ENCODE results near the gene OTOL1.
"Not testable (repeated sequence)": the region's sequence is repeated elsewhere in the genome, so short reads cannot be mapped to it uniquely, and the experiment has no call there.

The OTOL1 gene

DNA sequence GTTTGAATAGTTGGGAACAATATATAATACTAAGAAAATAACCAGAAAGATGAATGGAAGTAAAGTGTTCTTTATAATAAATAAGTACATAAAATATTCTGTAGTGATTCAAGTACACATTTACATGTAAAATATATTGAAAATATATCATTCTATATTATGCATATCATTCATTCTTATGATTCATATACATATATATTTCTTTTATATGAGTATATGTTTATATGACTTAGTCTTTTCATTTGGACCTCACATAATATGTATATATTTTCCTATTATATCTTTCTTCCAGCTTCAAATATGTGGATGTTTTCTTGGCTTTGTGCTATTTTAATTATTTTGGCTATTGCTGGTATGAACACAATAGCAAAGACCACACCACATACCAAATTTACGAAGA lies at the start of gene OTOL1:
OTOL1 (plus strand) TSS at position 301 of the 400 bp plus-strand sequence; CDS start at position 301, 0 bp downstream.
- ATAC-seq, result no peak
- Mint-ChIP-seq H3K9me3 (peaks cover 6% of the 10 kb centered on the region), H3K36me3 (ENCODE audit: low read depth) (no peaks in the 10 kb centered on the region), H3K27ac (no peak within 1 kb of the TSS), H3K4me1 (no peaks in the 10 kb centered on the region), H3K4me3 (no peak within 1 kb of the TSS), H3K27me3 (peaks cover 3% of the 10 kb centered on the region)
- no peak for DNase-seq

DNA sequence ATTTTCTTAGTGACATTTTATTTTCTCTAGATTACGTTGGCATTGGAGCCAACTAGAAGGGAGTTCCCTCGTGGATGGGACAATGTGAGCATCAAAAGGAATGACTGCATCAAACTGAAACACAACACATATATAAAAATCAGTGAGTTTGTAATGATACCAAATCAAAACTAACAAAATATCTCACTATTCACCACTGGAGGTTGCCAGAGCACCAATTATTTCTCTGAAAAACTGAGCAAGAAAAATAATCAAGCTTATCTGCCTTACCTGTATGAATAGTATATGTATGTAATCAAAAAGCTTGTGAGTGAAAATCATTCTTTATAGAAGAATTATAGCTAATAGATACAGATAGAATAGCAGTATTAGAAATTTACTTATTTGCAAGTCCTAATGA lies 46.8 kb upstream of the OTOL1 start:
- ATAC-seq, result no peak

GRCh38 chr3:161452179-161452578 lies 44.4 kb upstream of the OTOL1 start:
- DNase-seq (no peak), ATAC-seq (no peak)
- H3K9me3 Mint-ChIP-seq, result no peaks in the 10 kb centered on the region
- no peaks in the 10 kb centered on the region for H3K36me3 Mint-ChIP-seq (ENCODE audit: low read depth)
- no peak overlapping the region for H3K4me3 Mint-ChIP-seq
- no peak overlapping the region for H3K27ac Mint-ChIP-seq
- H3K27me3 Mint-ChIP-seq, result no peaks in the 10 kb centered on the region
- H3K4me1 Mint-ChIP-seq, result no peaks in the 10 kb centered on the region

More for the DNA sequence above, 46.8 kb upstream of the OTOL1 start:
- Mint-ChIP-seq H3K27me3 (peaks cover 6% of the 10 kb centered on the region), H3K27ac (no peak overlapping the region), H3K4me3 (no peak overlapping the region), H3K36me3 (ENCODE audit: low read depth) (no peaks in the 10 kb centered on the region), H3K4me1 (no peaks in the 10 kb centered on the region), H3K9me3 (no peaks in the 10 kb centered on the region)
- no peak for DNase-seq

DNA sequence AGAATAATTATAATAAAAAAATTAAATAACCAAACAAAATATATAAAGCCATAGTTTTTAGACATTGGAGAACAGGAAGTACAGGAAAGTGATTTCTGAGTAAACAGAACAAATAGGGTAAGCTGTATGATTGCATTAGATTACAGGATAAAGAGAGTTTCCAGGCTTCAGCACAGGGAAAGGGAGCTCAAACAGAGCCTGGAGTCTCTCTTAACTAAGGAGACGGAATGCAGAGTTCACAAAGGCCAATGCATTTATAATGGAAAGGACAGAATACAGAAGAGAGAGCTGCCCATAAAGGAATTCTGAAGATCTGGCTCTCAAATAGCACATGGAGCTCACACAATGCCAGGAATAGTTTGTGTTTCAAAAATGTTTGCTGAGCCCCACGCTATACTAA lies 42.0 kb upstream of the OTOL1 start:
- Mint-ChIP-seq H3K27me3 (no peaks in the 10 kb centered on the region), H3K4me1 (no peaks in the 10 kb centered on the region), H3K4me3 (no peak overlapping the region), H3K27ac (no peak overlapping the region), H3K36me3 (ENCODE audit: low read depth) (no peaks in the 10 kb centered on the region), H3K9me3 (no peaks in the 10 kb centered on the region)
- DNase-seq, result no peak
- no peak for ATAC-seq

DNA sequence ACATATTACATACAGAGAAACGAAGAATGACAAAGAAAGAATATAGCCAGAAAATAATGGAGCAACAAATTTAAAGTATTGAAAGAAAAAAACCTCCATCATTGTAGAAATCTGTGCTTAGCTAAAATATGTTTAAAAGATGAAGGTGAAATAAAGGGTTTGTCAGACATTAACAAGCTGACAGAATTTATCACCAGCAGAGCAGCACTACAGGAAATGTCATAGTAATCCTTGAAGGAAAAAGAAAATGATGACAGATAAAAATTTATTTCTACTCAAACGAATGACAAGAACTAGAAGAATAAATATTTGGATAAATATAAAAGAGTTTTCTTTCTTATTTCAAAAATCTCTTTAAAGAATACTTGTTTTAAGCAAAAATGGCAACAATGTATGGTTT lies 40.6 kb upstream of the OTOL1 start:
- H3K27me3 Mint-ChIP-seq, result no peaks in the 10 kb centered on the region
- DNase-seq, result no peak
- no peak for ATAC-seq
- H3K36me3 Mint-ChIP-seq (ENCODE audit: low read depth), result no peaks in the 10 kb centered on the region
- no peak overlapping the region for H3K27ac Mint-ChIP-seq
- H3K4me1 Mint-ChIP-seq, result no peaks in the 10 kb centered on the region
- H3K9me3 Mint-ChIP-seq, result no peaks in the 10 kb centered on the region
- no peak overlapping the region for H3K4me3 Mint-ChIP-seq

DNA sequence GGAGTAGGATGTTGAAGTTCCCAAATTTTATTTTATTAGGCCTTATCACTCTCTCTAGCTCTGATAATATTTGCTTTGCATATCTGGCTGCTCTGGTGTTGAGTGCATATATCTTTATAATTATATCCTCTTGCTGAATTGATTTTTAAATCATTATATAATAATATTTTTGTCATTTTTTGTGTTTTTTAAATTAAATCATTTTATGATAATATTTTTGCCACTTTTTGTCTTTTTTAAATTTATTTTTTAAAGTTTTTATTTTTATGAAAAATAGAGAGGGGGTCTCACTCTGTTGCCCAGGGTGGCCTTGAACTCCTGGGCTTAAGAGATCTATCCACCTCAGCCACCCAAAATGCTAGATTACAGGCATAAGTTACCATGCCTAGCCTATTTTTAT lies 34.5 kb upstream of the OTOL1 start:
- Mint-ChIP-seq H3K4me1 (no peaks in the 10 kb centered on the region), H3K27ac (no peak overlapping the region), H3K9me3 (peaks cover 14% of the 10 kb centered on the region), H3K36me3 (ENCODE audit: low read depth) (no peaks in the 10 kb centered on the region), H3K4me3 (no peak overlapping the region), H3K27me3 (peaks cover 2% of the 10 kb centered on the region)
- ATAC-seq (no peak), DNase-seq (no peak)

DNA sequence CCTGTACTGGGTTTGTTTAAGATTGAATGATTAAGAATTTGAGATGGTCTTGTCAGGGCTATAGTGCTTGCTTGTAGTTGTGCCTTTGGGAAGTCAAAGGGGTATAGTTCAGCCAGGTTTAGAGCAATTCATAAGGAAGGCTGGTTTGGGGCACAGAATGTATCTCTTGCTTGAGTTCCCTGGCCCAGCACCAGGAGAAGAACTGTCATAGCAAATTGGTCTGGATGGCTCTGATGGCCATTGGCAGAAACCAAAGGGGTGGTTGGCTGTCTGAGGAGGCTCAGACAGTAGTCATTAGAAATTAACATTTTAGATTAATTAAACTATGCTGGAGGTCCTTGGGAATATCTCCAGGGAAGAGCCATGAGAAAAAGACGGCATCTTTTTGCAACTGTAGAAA lies 25.4 kb upstream of the OTOL1 start:
- H3K9me3 Mint-ChIP-seq, result no peaks in the 10 kb centered on the region
- ATAC-seq (no peak), DNase-seq (no peak)
- no peak overlapping the region for H3K27ac Mint-ChIP-seq
- peaks cover 5% of the 10 kb centered on the region for H3K27me3 Mint-ChIP-seq
- H3K36me3 Mint-ChIP-seq (ENCODE audit: low read depth), result no peaks in the 10 kb centered on the region
- no peaks in the 10 kb centered on the region for H3K4me1 Mint-ChIP-seq
- no peak overlapping the region for H3K4me3 Mint-ChIP-seq

DNA sequence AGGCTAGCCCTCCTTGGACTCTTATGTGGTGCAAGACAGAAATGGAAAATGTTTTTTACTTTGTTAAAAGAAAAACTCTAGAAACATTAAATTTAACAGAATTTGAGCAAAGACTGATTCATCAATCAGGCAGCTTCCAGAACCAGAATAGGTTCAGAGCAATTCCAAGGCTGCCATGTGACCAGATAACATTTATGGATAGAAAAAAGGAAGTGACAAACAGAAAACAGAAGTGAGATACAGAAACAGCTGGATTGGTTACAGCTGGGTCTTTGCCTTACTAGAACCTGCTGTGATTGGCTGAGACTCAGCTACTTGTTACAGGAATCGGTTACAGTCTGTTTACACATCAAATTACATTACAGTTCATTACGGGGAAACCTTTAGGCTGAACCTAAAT lies 22.5 kb upstream of the OTOL1 start:
- DNase-seq, result no peak
- Mint-ChIP-seq H3K4me3 (no peak overlapping the region), H3K27me3 (peaks cover 3% of the 10 kb centered on the region), H3K9me3 (no peaks in the 10 kb centered on the region), H3K4me1 (no peaks in the 10 kb centered on the region), H3K36me3 (ENCODE audit: low read depth) (no peaks in the 10 kb centered on the region), H3K27ac (no peak overlapping the region)
- no peak for ATAC-seq

- Mint-ChIP-seq H3K9me3 (no peaks in the 10 kb centered on the region), H3K36me3 (ENCODE audit: low read depth) (no peaks in the 10 kb centered on the region), H3K27me3 (peaks cover 3% of the 10 kb centered on the region), H3K4me3 (no peak overlapping the region), H3K4me1 (no peaks in the 10 kb centered on the region), H3K27ac (no peak overlapping the region)
- DNase-seq (no peak), ATAC-seq (no peak)
Observed at GRCh38 chr3:161474741-161475140, 21.9 kb upstream of the OTOL1 start.

- no peak for DNase-seq
- Mint-ChIP-seq H3K36me3 (ENCODE audit: low read depth) (no peaks in the 10 kb centered on the region), H3K27ac (no peak overlapping the region), H3K4me3 (no peak overlapping the region), H3K9me3 (no peaks in the 10 kb centered on the region), H3K27me3 (peaks cover 3% of the 10 kb centered on the region), H3K4me1 (no peaks in the 10 kb centered on the region)
- ATAC-seq, result no peak
Observed at GRCh38 chr3:161475206-161475605, 21.4 kb upstream of the OTOL1 start.

DNA sequence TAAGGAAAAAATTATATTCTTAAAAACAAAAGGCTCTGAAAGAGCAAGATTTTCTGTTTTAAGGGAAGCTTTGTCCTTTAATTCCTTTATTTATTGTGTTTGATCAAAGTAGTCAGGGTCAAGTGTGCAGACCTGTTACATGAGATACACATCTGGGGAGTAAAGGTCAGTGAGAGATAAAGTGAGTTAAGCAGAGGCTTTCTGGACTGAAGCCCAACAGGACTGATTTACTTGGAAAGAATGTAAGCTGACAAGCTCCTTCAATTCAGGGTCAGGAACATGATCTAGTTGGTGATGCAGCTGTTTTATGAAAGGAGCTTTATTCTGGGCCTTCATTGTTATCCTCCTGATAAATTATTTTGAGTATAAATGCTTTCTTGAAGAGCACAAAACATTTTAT lies 20.7 kb upstream of the OTOL1 start:
- no peaks in the 10 kb centered on the region for H3K9me3 Mint-ChIP-seq
- DNase-seq (no peak), ATAC-seq (no peak)
- H3K27me3 Mint-ChIP-seq, result no peaks in the 10 kb centered on the region
- no peaks in the 10 kb centered on the region for H3K4me1 Mint-ChIP-seq
- no peak overlapping the region for H3K27ac Mint-ChIP-seq
- H3K36me3 Mint-ChIP-seq (ENCODE audit: low read depth), result no peaks in the 10 kb centered on the region
- H3K4me3 Mint-ChIP-seq, result no peak overlapping the region

DNA sequence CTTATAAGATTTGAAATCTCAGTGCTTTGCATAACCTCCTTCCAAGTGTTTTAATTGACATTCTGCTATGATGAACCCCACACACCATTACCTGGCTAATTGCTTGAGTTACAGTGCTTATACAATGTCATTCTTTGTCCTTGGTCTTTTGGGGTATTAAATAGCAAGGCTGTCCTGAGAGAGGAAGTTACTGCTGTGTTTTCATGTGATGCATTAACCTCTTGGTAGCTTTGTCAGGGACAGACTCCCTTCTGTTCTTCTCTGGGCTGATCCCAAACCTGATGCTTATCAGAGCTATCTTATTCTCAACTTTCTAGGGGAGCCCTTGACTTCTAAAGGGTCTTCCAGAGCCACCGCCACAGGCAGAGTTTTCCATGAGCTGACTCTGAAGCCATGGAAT lies 12.4 kb upstream of the OTOL1 start:
- Mint-ChIP-seq H3K27me3 (peaks cover 12% of the 10 kb centered on the region), H3K4me3 (no peak overlapping the region), H3K4me1 (no peaks in the 10 kb centered on the region), H3K36me3 (ENCODE audit: low read depth) (no peaks in the 10 kb centered on the region), H3K27ac (no peak overlapping the region), H3K9me3 (no peaks in the 10 kb centered on the region)
- ATAC-seq, result no peak
- DNase-seq, result no peak

GRCh38 chr3:161488284-161488683 lies 8.3 kb upstream of the OTOL1 start:
- not testable (repeated sequence) for DNase-seq; ATAC-seq; H3K4me3 Mint-ChIP-seq; H3K27ac Mint-ChIP-seq; H3K4me1 Mint-ChIP-seq; H3K36me3 Mint-ChIP-seq (ENCODE audit: low read depth); H3K27me3 Mint-ChIP-seq; H3K9me3 Mint-ChIP-seq

GRCh38 chr3:161489395-161489794 lies 7.2 kb upstream of the OTOL1 start:
- no peaks in the 10 kb centered on the region for H3K9me3 Mint-ChIP-seq
- no peak overlapping the region for H3K27ac Mint-ChIP-seq
- DNase-seq, result no peak
- H3K27me3 Mint-ChIP-seq, result peaks cover 9% of the 10 kb centered on the region
- H3K36me3 Mint-ChIP-seq (ENCODE audit: low read depth), result no peaks in the 10 kb centered on the region
- ATAC-seq, result no peak
- no peaks in the 10 kb centered on the region for H3K4me1 Mint-ChIP-seq
- H3K4me3 Mint-ChIP-seq, result no peak overlapping the region

GRCh38 chr3:161490845-161491244 lies 5.8 kb upstream of the OTOL1 start:
- not testable (repeated sequence) for H3K36me3 Mint-ChIP-seq (ENCODE audit: low read depth); ATAC-seq; H3K27ac Mint-ChIP-seq; H3K4me3 Mint-ChIP-seq; DNase-seq; H3K9me3 Mint-ChIP-seq; H3K4me1 Mint-ChIP-seq; H3K27me3 Mint-ChIP-seq

DNA sequence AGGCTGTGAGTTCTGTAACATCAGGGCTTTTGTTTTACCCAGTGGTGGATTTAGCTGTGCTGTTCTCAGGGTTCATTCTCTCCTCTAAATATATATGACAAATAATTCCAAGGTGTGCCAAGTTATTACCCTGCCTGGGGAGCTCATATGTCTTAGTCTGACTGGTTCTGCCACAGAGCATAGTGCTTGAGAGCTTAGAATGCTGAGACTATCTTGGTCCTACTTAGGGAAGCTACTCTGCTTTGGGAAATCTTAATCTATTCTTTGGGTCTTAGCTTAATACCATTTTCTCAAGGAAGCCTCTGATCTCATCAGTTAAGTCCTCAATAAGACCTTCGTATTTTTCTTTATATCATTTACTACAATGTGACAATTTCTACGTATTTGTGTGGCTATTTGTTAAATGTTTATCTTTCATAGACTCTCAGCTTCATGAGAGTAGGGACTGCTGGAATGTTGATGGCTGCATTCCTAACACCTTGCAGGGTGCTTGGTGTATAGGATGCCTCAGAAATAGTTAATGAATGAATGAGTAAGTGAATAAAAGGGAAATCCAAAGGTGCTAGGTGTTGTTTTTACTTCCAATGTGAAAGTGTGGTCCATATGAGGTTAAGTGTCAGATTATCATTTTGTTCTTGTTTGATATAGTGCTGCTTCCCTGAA lies 1.8 kb downstream of the OTOL1 start:
- Mint-ChIP-seq H3K27me3 (peaks cover 3% of the 10 kb centered on the region), H3K9me3 (peaks cover 6% of the 10 kb centered on the region), H3K4me1 (no peaks in the 10 kb centered on the region), H3K4me3 (no peak overlapping the region), H3K27ac (no peak overlapping the region), H3K36me3 (ENCODE audit: low read depth) (no peaks in the 10 kb centered on the region)
- ATAC-seq (no peak), DNase-seq (no peak)
